ENCODE measurements around the gene DSC1. TPM values are rescaled to one million over a fixed set of nuclear protein-coding genes. Genes with fewer than 3 reads are reported as not detected.
A peak's percentile ranks its signal among the peaks of the same experiment; 100 is the strongest.

DSC1 gene
- total and polyA plus RNA-seq, 2 of the 13 experiments (the other 11 are each of a cell fraction or from before 2014, with no cell fraction given), result not detected

GRCh38 chr18:31206071-31206470, 43.4 kb upstream of the DSC1 start:
- no peaks in the 10 kb centered on the region for H3K36me3 ChIP-seq (replicated peaks in 1 of 2; ENCODE audit: control insufficient read depth in 1 of 2, insufficient read depth in 2 of 2, low read length in 2 of 2)
- 11% methylated on average over 5 of the region's 5 CpGs for WGBS (ENCODE audit: low lambda C conversion rate)
- H3K27ac ChIP-seq (ENCODE audit: extremely low read length, insufficient read depth, low read length), result peak overlapping the region; percentile 27
- H3K9ac ChIP-seq (ENCODE audit: insufficient read depth, low read depth, low read length), result peak overlapping the region; percentile 58
- H3K79me2 ChIP-seq (ENCODE audit: insufficient read depth, low read length), result no peaks in the 10 kb centered on the region
- H3K4me2 ChIP-seq (ENCODE audit: low read depth, low read length), result peak overlapping the region; percentile 90
- H3K4me1 ChIP-seq (ENCODE audit: insufficient read depth, low read length), result peaks cover 56% of the 10 kb centered on the region
- peak overlapping the region; percentile 55 to 67 (median 59) for H3K4me3 ChIP-seq (replicated peaks in 1 of 3; ENCODE audit: insufficient read depth in 1 of 3, low read depth in 2 of 3, low read length in 3 of 3)
- no peaks in the 10 kb centered on the region; a peak in 1 of 5 replicates for H3K27me3 ChIP-seq (ENCODE audit: control insufficient read depth in 1 of 2, insufficient read depth in 2 of 2, low read length in 2 of 2)
- no peaks in the 10 kb centered on the region for H4K20me1 ChIP-seq (ENCODE audit: insufficient read depth, low read length)
- DNase-seq (ENCODE audit: low spot score), result peak; percentile 38
- no peaks in the 10 kb centered on the region for H3K9me3 ChIP-seq (ENCODE audit: low read length)
- no peak for FAIRE-seq
- ATAC-seq, result no peak
- POLR2A ChIA-PET, result interaction anchor here (1.8 to 3.2 kb wide), 2 partner anchors 37 to 196 kb away, joined by 4 to 32 read pairs; no protein-coding TSS in a partner anchor
- peak overlapping the region; percentile 92 for H2AFZ ChIP-seq (ENCODE audit: low read length)
- intact Hi-C loops (cut with micrococcal nuclease; ENCODE audit: unreplicated experiment) (loop anchor here (1.0 to 10.0 kb wide), 6 partner anchors 19 to 306 kb away; no protein-coding TSS in a partner anchor), in situ Hi-C loops (cut with HindIII; ENCODE audit: extremely low pct_ligation_motif_present, low pct_unique_long_range_greater_than_20kb) (no loop called here)
- CTCF ChIA-PET (ENCODE audit: low intra/inter-chr PET ratio, low total read pairs), result no interaction called here
- no TSS peak for BruUV-seq (replicated peaks)
- TF ChIP-seq ELF1 (CRISPR knock-in tag; IDR thresholded peaks at IDR 0.05) (no peak), ELF3 (CRISPR knock-in tag; IDR thresholded peaks at IDR 0.05) (peak; percentile 51), REL (CRISPR knock-in tag; conservative IDR thresholded peaks at IDR 0.05) (no peak), ZNF354B (CRISPR knock-in tag; IDR thresholded peaks at IDR 0.05) (no peak), ZSCAN12 (CRISPR knock-in tag; IDR thresholded peaks at IDR 0.05) (no peak), ZBTB20 (CRISPR knock-in tag; IDR thresholded peaks at IDR 0.05; ENCODE audit: borderline replicate concordance, low read depth) (no peak), ZC3H13 (CRISPR knock-in tag; IDR thresholded peaks at IDR 0.05) (no peak), FOXM1 (CRISPR knock-in tag; IDR thresholded peaks at IDR 0.05) (no peak), NFE2L1 (CRISPR knock-in tag; IDR thresholded peaks at IDR 0.05; ENCODE audit: borderline replicate concordance) (no peak), ZNF446 (CRISPR knock-in tag; IDR thresholded peaks at IDR 0.05) (no peak), ZNF878 (CRISPR knock-in tag; IDR thresholded peaks at IDR 0.05) (no peak), ZNF768 (CRISPR knock-in tag; IDR thresholded peaks at IDR 0.05) (no peak), ZNF660 (CRISPR knock-in tag; IDR thresholded peaks at IDR 0.05; ENCODE audit: borderline replicate concordance, low read depth) (no peak), FOXP1 (IDR thresholded peaks at IDR 0.05) (no peak), FOXP1 (CRISPR knock-in tag; IDR thresholded peaks at IDR 0.05) (no peak), BCL6 (CRISPR knock-in tag; IDR thresholded peaks at IDR 0.05) (0 out of 2 replicates have a peak, but pooled peaks have one; percentile 35)
- TF ChIP-seq, protein P1, sequence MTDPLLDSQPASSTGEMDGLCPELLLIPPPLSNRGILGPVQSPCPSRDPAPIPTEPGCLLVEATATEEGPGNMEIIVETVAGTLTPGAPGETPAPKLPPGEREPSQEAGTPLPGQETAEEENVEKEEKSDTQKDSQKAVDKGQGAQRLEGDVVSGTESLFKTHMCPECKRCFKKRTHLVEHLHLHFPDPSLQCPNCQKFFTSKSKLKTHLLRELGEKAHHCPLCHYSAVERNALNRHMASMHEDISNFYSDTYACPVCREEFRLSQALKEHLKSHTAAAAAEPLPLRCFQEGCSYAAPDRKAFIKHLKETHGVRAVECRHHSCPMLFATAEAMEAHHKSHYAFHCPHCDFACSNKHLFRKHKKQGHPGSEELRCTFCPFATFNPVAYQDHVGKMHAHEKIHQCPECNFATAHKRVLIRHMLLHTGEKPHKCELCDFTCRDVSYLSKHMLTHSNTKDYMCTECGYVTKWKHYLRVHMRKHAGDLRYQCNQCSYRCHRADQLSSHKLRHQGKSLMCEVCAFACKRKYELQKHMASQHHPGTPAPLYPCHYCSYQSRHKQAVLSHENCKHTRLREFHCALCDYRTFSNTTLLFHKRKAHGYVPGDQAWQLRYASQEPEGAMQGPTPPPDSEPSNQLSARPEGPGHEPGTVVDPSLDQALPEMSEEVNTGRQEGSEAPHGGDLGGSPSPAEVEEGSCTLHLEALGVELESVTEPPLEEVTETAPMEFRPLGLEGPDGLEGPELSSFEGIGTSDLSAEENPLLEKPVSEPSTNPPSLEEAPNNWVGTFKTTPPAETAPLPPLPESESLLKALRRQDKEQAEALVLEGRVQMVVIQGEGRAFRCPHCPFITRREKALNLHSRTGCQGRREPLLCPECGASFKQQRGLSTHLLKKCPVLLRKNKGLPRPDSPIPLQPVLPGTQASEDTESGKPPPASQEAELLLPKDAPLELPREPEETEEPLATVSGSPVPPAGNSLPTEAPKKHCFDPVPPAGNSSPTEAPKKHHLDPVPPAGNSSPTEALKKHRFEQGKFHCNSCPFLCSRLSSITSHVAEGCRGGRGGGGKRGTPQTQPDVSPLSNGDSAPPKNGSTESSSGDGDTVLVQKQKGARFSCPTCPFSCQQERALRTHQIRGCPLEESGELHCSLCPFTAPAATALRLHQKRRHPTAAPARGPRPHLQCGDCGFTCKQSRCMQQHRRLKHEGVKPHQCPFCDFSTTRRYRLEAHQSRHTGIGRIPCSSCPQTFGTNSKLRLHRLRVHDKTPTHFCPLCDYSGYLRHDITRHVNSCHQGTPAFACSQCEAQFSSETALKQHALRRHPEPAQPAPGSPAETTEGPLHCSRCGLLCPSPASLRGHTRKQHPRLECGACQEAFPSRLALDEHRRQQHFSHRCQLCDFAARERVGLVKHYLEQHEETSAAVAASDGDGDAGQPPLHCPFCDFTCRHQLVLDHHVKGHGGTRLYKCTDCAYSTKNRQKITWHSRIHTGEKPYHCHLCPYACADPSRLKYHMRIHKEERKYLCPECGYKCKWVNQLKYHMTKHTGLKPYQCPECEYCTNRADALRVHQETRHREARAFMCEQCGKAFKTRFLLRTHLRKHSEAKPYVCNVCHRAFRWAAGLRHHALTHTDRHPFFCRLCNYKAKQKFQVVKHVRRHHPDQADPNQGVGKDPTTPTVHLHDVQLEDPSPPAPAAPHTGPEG (CRISPR knock-in tag; IDR thresholded peaks at IDR 0.05), result no peak
- TF ChIP-seq, protein P2, sequence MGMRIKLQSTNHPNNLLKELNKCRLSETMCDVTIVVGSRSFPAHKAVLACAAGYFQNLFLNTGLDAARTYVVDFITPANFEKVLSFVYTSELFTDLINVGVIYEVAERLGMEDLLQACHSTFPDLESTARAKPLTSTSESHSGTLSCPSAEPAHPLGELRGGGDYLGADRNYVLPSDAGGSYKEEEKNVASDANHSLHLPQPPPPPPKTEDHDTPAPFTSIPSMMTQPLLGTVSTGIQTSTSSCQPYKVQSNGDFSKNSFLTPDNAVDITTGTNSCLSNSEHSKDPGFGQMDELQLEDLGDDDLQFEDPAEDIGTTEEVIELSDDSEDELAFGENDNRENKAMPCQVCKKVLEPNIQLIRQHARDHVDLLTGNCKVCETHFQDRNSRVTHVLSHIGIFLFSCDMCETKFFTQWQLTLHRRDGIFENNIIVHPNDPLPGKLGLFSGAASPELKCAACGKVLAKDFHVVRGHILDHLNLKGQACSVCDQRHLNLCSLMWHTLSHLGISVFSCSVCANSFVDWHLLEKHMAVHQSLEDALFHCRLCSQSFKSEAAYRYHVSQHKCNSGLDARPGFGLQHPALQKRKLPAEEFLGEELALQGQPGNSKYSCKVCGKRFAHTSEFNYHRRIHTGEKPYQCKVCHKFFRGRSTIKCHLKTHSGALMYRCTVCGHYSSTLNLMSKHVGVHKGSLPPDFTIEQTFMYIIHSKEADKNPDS (CRISPR knock-in tag; IDR thresholded peaks at IDR 0.05), result no peak

Measured in HepG2 (cell line).